PC-3 (cell line): Measurements from ENCODE around the gene CELF2. TPM values are rescaled to one million over a fixed set of nuclear protein-coding genes. Genes with fewer than 3 reads are reported as not detected.

Experiments
- ATAC-seq: fragments of 200-7000 bp; cut with Tn5 transposase; 2 replicates; pipeline ENCODE4 v1.9.1; 2020; ENCODE audit warnings: mild to moderate bottlenecking, moderate library complexity
- BruUV-seq: library from RNA; stranded (reverse); fragments of 400-500 nt; replicated peaks from 2 replicates; lab custom pipeline; 2021; lab: Mats Ljungman, UMichigan
- CTCF ChIA-PET: fragments of 300-600 bp; sonication (Branson Sonifier 250); formaldehyde crosslinking; loops from one replicate; lab custom pipeline; 2022; ENCODE audit warnings: antibody characterized with exemption; lab: Charles Lee
- POLR2A ChIA-PET: fragments of 300-600 bp; sonication (Branson Sonifier 250); formaldehyde crosslinking; loops from one replicate; lab custom pipeline; 2022; ENCODE audit warnings: antibody characterized with exemption; ENCODE audit not compliant: unreplicated experiment; lab: Charles Lee
- DNase-seq: peaks from one replicate; pipeline ENCODE4 v3.0.0-alpha.2; 2015
- H2AFZ ChIP-seq: fragments of 300-600 bp; sonication (generic); 2 replicates; pipeline ENCODE4 v1.6.0; 2016; ENCODE audit warnings: antibody characterized with exemption, low read length
- H3F3A ChIP-seq: fragments of 300-600 bp; sonication (generic); one replicate; pipeline ENCODE4 v1.6.0; 2017; ENCODE audit warnings: antibody characterized with exemption, low read length, control low read depth, mild to moderate bottlenecking; ENCODE audit not compliant: unreplicated experiment
- H3K27ac ChIP-seq: fragments of 300-600 bp; sonication (generic); 2 replicates; pipeline ENCODE4 v1.5.1; 2016; ENCODE audit warnings: mild to moderate bottlenecking, low read length
- H3K27me3 ChIP-seq: fragments of 300-600 bp; sonication (generic); 2 replicates; pipeline ENCODE4 v1.6.1; 2016; ENCODE audit warnings: low read length, mixed read lengths
- H3K36me3 ChIP-seq: fragments of 300-600 bp; sonication (generic); 2 replicates; pipeline ENCODE4 v1.6.1; 2016; ENCODE audit warnings: low read depth, mixed run types, low read length, mixed read lengths
- H3K4me1 ChIP-seq: fragments of 300-600 bp; sonication (generic); 2 replicates; pipeline ENCODE4 v1.5.1; 2016; ENCODE audit warnings: low read length; ENCODE audit not compliant: insufficient read depth
- H3K4me2 ChIP-seq: fragments of 300-600 bp; sonication (generic); 2 replicates; pipeline ENCODE4 v1.6.0; 2016; ENCODE audit warnings: low read length
- H3K4me3 ChIP-seq: fragments of 300-600 bp; sonication (generic); 2 replicates; pipeline ENCODE4 v1.5.1; 2016; ENCODE audit warnings: mild to moderate bottlenecking, low read length, mixed read lengths
- H3K79me2 ChIP-seq: fragments of 300-600 bp; sonication (generic); 2 replicates; pipeline ENCODE4 v1.6.1; 2017; ENCODE audit warnings: low read length, mixed read lengths
- H3K9ac ChIP-seq: fragments of 300-600 bp; sonication (generic); 2 replicates; pipeline ENCODE4 v1.6.0; 2016; ENCODE audit warnings: mild to moderate bottlenecking, low read length
- H3K9me2 ChIP-seq: fragments of 300-600 bp; sonication (generic); replicated peaks from 2 replicates; pipeline ENCODE4 v1.6.1; 2016; ENCODE audit warnings: mixed run types, low read length, mixed read lengths
- H3K9me3 ChIP-seq: fragments of 300-600 bp; sonication (generic); 2 replicates; pipeline ENCODE4 v1.6.1; 2016; ENCODE audit warnings: low read length, mixed read lengths
- H4K20me1 ChIP-seq: fragments of 300-600 bp; sonication (generic); 2 replicates; pipeline ENCODE4 v1.6.1; 2016; ENCODE audit warnings: low read length, mixed read lengths
- EZH2 ChIP-seq: fragments of 300-600 bp; sonication (generic); IDR thresholded peaks from one replicate; pipeline ENCODE4 v1.6.1; 2017; ENCODE audit warnings: antibody characterized with exemption, mild to moderate bottlenecking, low read length; ENCODE audit not compliant: unreplicated experiment
- EZH2phosphoT487 ChIP-seq: fragments of 300-600 bp; sonication (generic); IDR thresholded peaks from 2 replicates; pipeline ENCODE4 v1.6.1; 2018; ENCODE audit warnings: mild to moderate bottlenecking, antibody characterized with exemption, low read length, borderline replicate concordance
- intact Hi-C: fragments of 100-400 bp; cut with micrococcal nuclease; formaldehyde crosslinking; loops from 2 replicates; pipeline ENCODE4 v1.9.0; 2023
- total RNA-seq: library from RNA; depleted of rRNA; stranded (reverse); fragments of >200 nt; gene quantifications from 2 replicates; pipeline ENCODE4 v1.2.3, GENCODE V29; 2014
- TF ChIP-seq, protein P1 (sequence below): fragments of 300-600 bp; sonication (generic); conservative IDR thresholded peaks from 2 replicates; pipeline ENCODE4 v1.5.1; 2017; ENCODE audit warnings: antibody characterized with exemption, low read depth, mild to moderate bottlenecking, low read length

The CELF2 gene
- total RNA-seq, 1 experiment from 2014 or later, result not detected

- CTCF ChIA-PET, result no interaction called here
- BruUV-seq, result no TSS peak
Observed at GRCh38 chr10:11338160-11338844, 320.6 kb downstream of the CELF2 start.

GRCh38 chr10:11339013-11339412 is 321.3 kb downstream of the CELF2 start:
- Histone ChIP-seq H3F3A (no peaks in the 10 kb centered on the region), H3K4me3 (no peak overlapping the region), H3K4me2 (no peak overlapping the region), H3K36me3 (no peaks in the 10 kb centered on the region), H3K9ac (no peak overlapping the region), H2AFZ (no peak overlapping the region), H3K4me1 (no peaks in the 10 kb centered on the region), H3K9me2 (no peaks in the 10 kb centered on the region), H3K27me3 (peaks cover 64% of the 10 kb centered on the region), H3K9me3 (no peaks in the 10 kb centered on the region), H3K27ac (no peak overlapping the region), H3K79me2 (no peaks in the 10 kb centered on the region), H4K20me1 (no peaks in the 10 kb centered on the region)
- DNase-seq, result no peak
- ChIA-PET POLR2A (no interaction called here), CTCF (no interaction called here)
- BruUV-seq, result no TSS peak
- TF ChIP-seq EZH2phosphoT487 (no peak), EZH2 (no peak)
- TF ChIP-seq, protein P1, sequence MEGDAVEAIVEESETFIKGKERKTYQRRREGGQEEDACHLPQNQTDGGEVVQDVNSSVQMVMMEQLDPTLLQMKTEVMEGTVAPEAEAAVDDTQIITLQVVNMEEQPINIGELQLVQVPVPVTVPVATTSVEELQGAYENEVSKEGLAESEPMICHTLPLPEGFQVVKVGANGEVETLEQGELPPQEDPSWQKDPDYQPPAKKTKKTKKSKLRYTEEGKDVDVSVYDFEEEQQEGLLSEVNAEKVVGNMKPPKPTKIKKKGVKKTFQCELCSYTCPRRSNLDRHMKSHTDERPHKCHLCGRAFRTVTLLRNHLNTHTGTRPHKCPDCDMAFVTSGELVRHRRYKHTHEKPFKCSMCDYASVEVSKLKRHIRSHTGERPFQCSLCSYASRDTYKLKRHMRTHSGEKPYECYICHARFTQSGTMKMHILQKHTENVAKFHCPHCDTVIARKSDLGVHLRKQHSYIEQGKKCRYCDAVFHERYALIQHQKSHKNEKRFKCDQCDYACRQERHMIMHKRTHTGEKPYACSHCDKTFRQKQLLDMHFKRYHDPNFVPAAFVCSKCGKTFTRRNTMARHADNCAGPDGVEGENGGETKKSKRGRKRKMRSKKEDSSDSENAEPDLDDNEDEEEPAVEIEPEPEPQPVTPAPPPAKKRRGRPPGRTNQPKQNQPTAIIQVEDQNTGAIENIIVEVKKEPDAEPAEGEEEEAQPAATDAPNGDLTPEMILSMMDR, result no peak
- intact Hi-C loops, result no loop called here
- no peak for ATAC-seq

More at GRCh38 chr10:11338160-11338844, 320.6 kb downstream of the CELF2 start:
- no peak overlapping the region for H2AFZ ChIP-seq
- H3K4me1 ChIP-seq, result no peaks in the 10 kb centered on the region
- H4K20me1 ChIP-seq, result no peaks in the 10 kb centered on the region
- H3K9ac ChIP-seq, result no peak overlapping the region
- no peak overlapping the region for H3K4me2 ChIP-seq
- no peak overlapping the region for H3K4me3 ChIP-seq
- no peaks in the 10 kb centered on the region for H3F3A ChIP-seq
- no peaks in the 10 kb centered on the region for H3K79me2 ChIP-seq
- no peak overlapping the region for H3K27ac ChIP-seq
- peaks cover 70% of the 10 kb centered on the region for H3K27me3 ChIP-seq
- no peaks in the 10 kb centered on the region for H3K9me2 ChIP-seq
- no peaks in the 10 kb centered on the region for H3K36me3 ChIP-seq
- TF ChIP-seq, protein P1, result no peak
- no peak for TF ChIP-seq EZH2phosphoT487
- no peak for TF ChIP-seq EZH2
- no peak for DNase-seq
- H3K9me3 ChIP-seq, result no peaks in the 10 kb centered on the region
- intact Hi-C loops, result no loop called here
- POLR2A ChIA-PET, result no interaction called here
- ATAC-seq, result no peak

- Histone ChIP-seq H3K4me3 (no peak overlapping the region), H3K27me3 (peaks cover 58% of the 10 kb centered on the region), H3K9me2 (no peaks in the 10 kb centered on the region), H3K4me1 (no peaks in the 10 kb centered on the region), H3K79me2 (no peaks in the 10 kb centered on the region), H3K4me2 (no peak overlapping the region), H3F3A (no peaks in the 10 kb centered on the region), H3K27ac (no peak overlapping the region), H2AFZ (no peak overlapping the region), H3K9ac (no peak overlapping the region), H3K36me3 (no peaks in the 10 kb centered on the region), H3K9me3 (no peaks in the 10 kb centered on the region), H4K20me1 (no peaks in the 10 kb centered on the region)
- DNase-seq (no peak), ATAC-seq (no peak)
- CTCF ChIA-PET, result no interaction called here
- POLR2A ChIA-PET, result no interaction called here
- TF ChIP-seq EZH2, result no peak
- TF ChIP-seq, protein P1, result no peak
- no peak for TF ChIP-seq EZH2phosphoT487
- intact Hi-C loops, result no loop called here
- no TSS peak for BruUV-seq
Observed at GRCh38 chr10:11339660-11340059, 322.0 kb downstream of the CELF2 start.
